K562 (cell line): ENCODE measurements around the gene PIK3R6. TPM values are rescaled to one million over a fixed set of nuclear protein-coding genes. Genes with fewer than 3 reads are reported as not detected.

Experiments used
- ATAC-seq: fragments of 200-7000 bp; cut with Tn5 transposase; 3 replicates; pipeline ENCODE4 v1.9.1; 2020; ENCODE audit warnings: moderate library complexity
- BruUV-seq: library from RNA; stranded (reverse); fragments of 400-500 nt; replicated peaks from 2 replicates; lab custom pipeline; 2021; lab: Mats Ljungman, UMichigan
- CTCF ChIA-PET: fragments of 300-600 bp; formaldehyde crosslinking; extraction: SDS; loops from one replicate; lab custom pipeline; 2021; ENCODE audit warnings: low intra/inter-chr PET ratio; lab: Yijun Ruan, JAX
- POLR2A ChIA-PET: fragments of 300-600, 350-650 bp; sonication (Branson Sonifier 250); formaldehyde crosslinking; extraction: SDS; loops from one replicate; lab custom pipeline; 2021; ENCODE audit warnings: antibody characterized with exemption, inconsistent platforms; lab: Yijun Ruan, JAX
- DNase-seq, 4 experiments: peaks; one replicate each; pipeline versions ENCODE4 v3.0.0 to v3.0.0-alpha.2; 2011 to 2018; ENCODE audit warnings: low spot score in 3 of 4, mixed read lengths in 3 of 4; ENCODE audit errors: extremely low read depth in 1 of 4
- FAIRE-seq: peaks from 2 replicates; lab custom pipeline; 2011; peaks lifted over from hg19 to GRCh38; lab: Jason Lieb, UNC
- H2AFZ ChIP-seq: 2 replicates; pipeline ENCODE4 v1.6.0; 2011; ENCODE audit warnings: low read depth, low read length, control low read depth, inconsistent platforms
- H3K27ac ChIP-seq: fragments of 200-600 bp; 3 replicates; pipeline ENCODE4 v1.8.0; 2011; ENCODE audit warnings: low read depth, mild to moderate bottlenecking, control low read depth, inconsistent platforms, low read length, moderate library complexity, mixed read lengths; ENCODE audit errors: extremely low read depth
- H3K27me3 ChIP-seq, 2 experiments: fragments of 300-600 bp in 1 of 2; 2 replicates in 1 of 2; 3 replicates in 1 of 2; pipeline versions ENCODE4 v1.6.0 to v1.8.0; 2011; ENCODE audit warnings: inconsistent platforms in 2 of 2, low read length in 2 of 2, mild to moderate bottlenecking in 1 of 2, mixed read lengths in 1 of 2, moderate library complexity in 1 of 2; ENCODE audit not compliant: control insufficient read depth in 2 of 2, insufficient read depth in 2 of 2
- H3K36me3 ChIP-seq: fragments of 300-600 bp; 3 replicates; pipeline ENCODE4 v1.8.0; 2011; ENCODE audit warnings: mild to moderate bottlenecking, low read length, inconsistent platforms; ENCODE audit not compliant: control insufficient read depth, insufficient read depth
- H3K4me1 ChIP-seq, 2 experiments: fragments of 200-600 bp in 1 of 2; replicated peaks in 1 of 2; 2 replicates in 1 of 2; 3 replicates in 1 of 2; pipeline versions ENCODE4 v1.5.1 to v1.8.0; 2011; ENCODE audit warnings: inconsistent platforms in 2 of 2, low read length in 2 of 2, mild to moderate bottlenecking in 1 of 2, mixed read lengths in 1 of 2, moderate library complexity in 1 of 2; ENCODE audit not compliant: control insufficient read depth in 2 of 2, insufficient read depth in 2 of 2
- H3K4me2 ChIP-seq: 2 replicates; pipeline ENCODE4 v1.6.1; 2011; ENCODE audit warnings: low read length, control low read depth, inconsistent platforms, mixed read lengths; ENCODE audit not compliant: insufficient read depth
- H3K4me3 ChIP-seq: fragments of 200-600 bp; sonication (generic), shearing (Covaris generic); 2 replicates; pipeline ENCODE4 v1.5.1; 2016; ENCODE audit warnings: control low read depth, inconsistent platforms
- H3K79me2 ChIP-seq: fragments of 200-600 bp; 3 replicates; pipeline ENCODE4 v1.8.0; 2011; ENCODE audit warnings: low read length, inconsistent platforms; ENCODE audit not compliant: control insufficient read depth, insufficient read depth
- H3K9ac ChIP-seq, 2 experiments: 2 replicates each; pipeline versions ENCODE4 v1.6.0 to v1.6.1; 2011; ENCODE audit warnings: low read depth in 2 of 2, low read length in 2 of 2, control low read depth in 1 of 2, inconsistent platforms in 1 of 2, mild to moderate bottlenecking in 1 of 2, mixed read lengths in 1 of 2; ENCODE audit not compliant: insufficient read depth in 1 of 2
- H3K9me1 ChIP-seq: one replicate; pipeline ENCODE4 v1.6.0; 2011; ENCODE audit warnings: inconsistent platforms, mild to moderate bottlenecking, low read length, moderate library complexity; ENCODE audit not compliant: control insufficient read depth, insufficient read depth
- H3K9me3 ChIP-seq: replicated peaks from 2 replicates; pipeline ENCODE4 v1.5.1; 2011; ENCODE audit warnings: low read depth, low read length, inconsistent platforms; ENCODE audit not compliant: control insufficient read depth, insufficient read depth
- H4K20me1 ChIP-seq: replicated peaks from 2 replicates; pipeline ENCODE4 v1.6.1; 2011; ENCODE audit warnings: low read length, inconsistent platforms, mixed read lengths; ENCODE audit not compliant: control insufficient read depth, insufficient read depth
- CHD2 ChIP-seq: IDR thresholded peaks from 2 replicates; pipeline ENCODE4 v1.6.1; 2011; ENCODE audit warnings: low read depth, low read length
- ESRRA ChIP-seq: fragments of 450-650 bp; IDR thresholded peaks from 2 replicates; pipeline ENCODE4 v1.6.1; 2014; ENCODE audit warnings: low read depth, mild to moderate bottlenecking, moderate library complexity, borderline replicate concordance
- GTF2B ChIP-seq: IDR thresholded peaks from 2 replicates; pipeline ENCODE4 v1.6.1; 2011; ENCODE audit not compliant: insufficient read length; ENCODE audit errors: extremely low read depth
- MECOM ChIP-seq: fragments of 250-450 bp; sonication (Bioruptor Pico); IDR thresholded peaks from 2 replicates; pipeline ENCODE4 v1.8.0; 2022; ENCODE audit warnings: inconsistent platforms
- RBM17 ChIP-seq: fragments of 200-400 bp; formaldehyde crosslinking; IDR thresholded peaks from 2 replicates; pipeline ENCODE4 v1.6.1; 2017; ENCODE audit warnings: low read depth, mild to moderate bottlenecking, low read length, borderline replicate concordance
- RFX7 ChIP-seq: fragments of 250-450 bp; sonication (Bioruptor Pico); IDR thresholded peaks from 2 replicates; pipeline ENCODE4 v1.5.1; 2021; ENCODE audit warnings: mild to moderate bottlenecking
- TCFL5 ChIP-seq: fragments of 250-450 bp; sonication (Bioruptor Pico); conservative IDR thresholded peaks from 2 replicates; pipeline ENCODE4 v1.6.1; 2021; ENCODE audit warnings: mild to moderate bottlenecking, moderate library complexity, matching md5 sums
- WHSC1 ChIP-seq: IDR thresholded peaks from one replicate; pipeline ENCODE4 v1.6.1; 2012; ENCODE audit warnings: low read length, control low read depth, inconsistent platforms
- ZFX ChIP-seq: sonication (generic); formaldehyde crosslinking; IDR thresholded peaks from 2 replicates; pipeline ENCODE4 v1.8.0; 2022; ENCODE audit warnings: mild to moderate bottlenecking, missing genetic modification reagents, moderate library complexity
- ZNF282 ChIP-seq: sonication (generic); formaldehyde crosslinking; IDR thresholded peaks from 2 replicates; pipeline ENCODE4 v1.8.1; 2023; ENCODE audit warnings: missing genetic modification reagents
- ZNF41 ChIP-seq: fragments of 250-450 bp; sonication (Bioruptor Pico); conservative IDR thresholded peaks from 2 replicates; pipeline ENCODE4 v1.4.0; 2020; ENCODE audit warnings: mild to moderate bottlenecking
- ZNF586 ChIP-seq: fragments of 450-650 bp; formaldehyde crosslinking; conservative IDR thresholded peaks from 2 replicates; pipeline ENCODE4 v1.4.0; 2020; ENCODE audit warnings: mild to moderate bottlenecking, moderate library complexity
- ZNF778 ChIP-seq: fragments of 450-650 bp; formaldehyde crosslinking; IDR thresholded peaks from 2 replicates; pipeline ENCODE4 v1.4.0; 2020; ENCODE audit warnings: mild to moderate bottlenecking, moderate library complexity
- WGBS: fragments of 100-300 bp; shearing (Covaris generic); methylation state at CpG from one replicate; pipeline ENCODE4 v1.1.6; 2016; ENCODE audit warnings: low coverage, mixed read lengths; ENCODE audit not compliant: insufficient coverage; ENCODE audit errors: missing lambda C conversion rate; 5-methylcytosine and 5-hydroxymethylcytosine counted together
- in situ Hi-C: fragments of 300-500 bp; cut with MboI; formaldehyde crosslinking; loops from 4 replicates; pipeline ENCODE4 v1.15.0; 2018; ENCODE audit warnings: inconsistent platforms, mixed read lengths
- intact Hi-C: fragments of 100-400 bp; cut with micrococcal nuclease; formaldehyde crosslinking; loops from 2 replicates; pipeline ENCODE4 v1.14.2; 2022
- polyA plus RNA-seq, 8 experiments: library from polyadenylated mRNA; depleted of rRNA in 4 of 8; stranded (reverse) in 5 of 8; unstranded in 3 of 8; fragments of >200 nt; fragmentation: Nextera tagmentation in 2 of 8; fragmentation: Illumina TruSeq in 1 of 8; extraction: Ambion mirVana in 2 of 8; extraction: Trizol in 1 of 8; gene quantifications; 2 replicates each; pipeline versions ENCODE4 v1.2.1 to v1.2.3, GENCODE V29; 2011 to 2014; ENCODE audit warnings: inconsistent platforms in 1 of 8, missing spikeins in 1 of 8
- total RNA-seq, 7 experiments: library from RNA; depleted of rRNA in 6 of 7; stranded (reverse); fragments of >200 nt in 6 of 7; fragmentation: Illumina TruSeq in 2 of 7; extraction: Trizol in 2 of 7; gene quantifications; 2 replicates each; pipeline versions ENCODE4 v1.2.1 to v1.2.3, GENCODE V29; 2011 to 2021; ENCODE audit warnings: low replicate concordance in 1 of 7

PIK3R6 gene
- total and polyA plus RNA-seq, 9 of the 15 experiments (the other 6 are each of a cell fraction or from before 2014, with no cell fraction given): 0.04 TPM; not detected in 8

GRCh38 chr17:8875436-8875835 lies 8.0 kb upstream of the PIK3R6 start:
- ChIA-PET CTCF (no interaction called here), POLR2A (no interaction called here)
- H3K4me2 ChIP-seq: no peak overlapping the region
- H3K9ac ChIP-seq: no peak overlapping the region
- intact Hi-C loops (no loop called here), in situ Hi-C loops (no loop called here)
- no peak for TF ChIP-seq ZNF778 (CRISPR knock-in tag)
- no peak for TF ChIP-seq MECOM (CRISPR knock-in tag)
- TF ChIP-seq RBM17: no peak
- no peak for TF ChIP-seq RFX7
- TF ChIP-seq ZNF41 (CRISPR knock-in tag): no peak
- TF ChIP-seq ZNF282: no peak
- TF ChIP-seq WHSC1: no peak
- no peak for TF ChIP-seq CHD2
- TF ChIP-seq ZFX (CRISPR knock-in tag): no peak
- no peak for TF ChIP-seq ESRRA
- TF ChIP-seq ZNF586: no peak
- no peak for TF ChIP-seq TCFL5 (CRISPR knock-in tag)
- TF ChIP-seq GTF2B: no peak
- FAIRE-seq (no peak), DNase-seq (no peak), ATAC-seq (no peak)
- H3K9me1 ChIP-seq: no peaks in the 10 kb centered on the region
- no peaks in the 10 kb centered on the region for H3K9me3 ChIP-seq
- no peaks in the 10 kb centered on the region for H3K79me2 ChIP-seq
- WGBS: 4% methylated on average over 8 of the region's 12 CpGs
- H2AFZ ChIP-seq: no peak overlapping the region
- H3K27ac ChIP-seq: no peak overlapping the region
- no TSS peak for BruUV-seq
- H4K20me1 ChIP-seq: no peaks in the 10 kb centered on the region
- no peaks in the 10 kb centered on the region for H3K36me3 ChIP-seq
- H3K27me3 ChIP-seq: peaks cover 0 to 33% of the 10 kb centered on the region in 2 experiments; a peak in 3 of 5 replicates
- H3K4me1 ChIP-seq: no peaks in the 10 kb centered on the region
- no peak overlapping the region for H3K4me3 ChIP-seq
